Type B pancreatic cell (in vitro differentiated cells): ENCODE measurements around the gene ALK. TPM values are rescaled to one million over a fixed set of nuclear protein-coding genes. Genes with fewer than 3 reads are reported as not detected.

Source experiments
- DNase-seq: peaks from one replicate; pipeline ENCODE4 v3.0.0; 2021; ENCODE audit warnings: mixed read lengths; ENCODE audit not compliant: unreplicated experiment; ENCODE audit errors: extremely low spot score
- H3K27ac Mint-ChIP-seq: 2 replicates; pipeline ENCODE4 v1.8.0; 2021; ENCODE audit warnings: mild to moderate bottlenecking, mixed read lengths
- H3K27me3 Mint-ChIP-seq: 2 replicates; pipeline ENCODE4 v1.8.0; 2021; ENCODE audit warnings: mixed read lengths
- H3K36me3 Mint-ChIP-seq: 2 replicates; pipeline ENCODE4 v1.8.0; 2021; ENCODE audit warnings: mixed read lengths
- H3K4me1 Mint-ChIP-seq: one replicate; pipeline ENCODE4 v1.8.0; 2021; ENCODE audit warnings: mixed read lengths; ENCODE audit not compliant: unreplicated experiment
- H3K4me3 Mint-ChIP-seq: 2 replicates; pipeline ENCODE4 v1.8.0; 2021; ENCODE audit warnings: mild to moderate bottlenecking, mixed read lengths
- H3K9me3 Mint-ChIP-seq: 2 replicates; pipeline ENCODE4 v1.8.0; 2021; ENCODE audit warnings: mixed read lengths
- total RNA-seq: library from RNA; stranded (reverse); gene quantifications from 2 replicates; pipeline ENCODE4 v1.2.1, GENCODE V29; 2021; ENCODE audit warnings: low replicate concordance
- TF ChIP-seq, protein P1 (sequence below): fragments of 200-600 bp; sonication (generic); conservative IDR thresholded peaks from 2 replicates; pipeline ENCODE4 v1.5.0; 2021; ENCODE audit warnings: antibody characterized with exemption, mild to moderate bottlenecking

The ALK gene
- total RNA-seq, 1 donor from 2014 or later: 7.7 TPM

DNA sequence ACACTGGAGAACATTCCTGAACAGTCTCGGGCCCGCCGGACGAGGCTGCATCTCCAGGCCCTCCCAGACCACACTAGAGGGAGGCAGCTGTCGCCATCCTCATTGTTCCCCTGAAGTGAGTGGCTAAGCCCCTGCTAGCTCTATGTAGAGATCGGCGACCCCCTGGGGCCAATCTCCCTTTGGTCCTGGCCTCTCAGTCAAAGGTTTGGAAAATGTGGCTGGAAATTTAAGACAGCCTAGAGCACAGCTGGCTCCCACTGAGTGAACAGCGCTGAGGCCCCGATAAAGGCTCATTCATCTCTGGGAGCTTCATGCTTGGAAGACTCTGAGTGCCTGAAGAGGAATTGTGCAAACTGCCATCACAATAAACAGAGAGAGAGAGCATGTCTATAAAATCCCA lies 445.9 kb downstream of the ALK start:
- H3K4me1 Mint-ChIP-seq: peaks cover 12% of the 10 kb centered on the region
- TF ChIP-seq, protein P1, sequence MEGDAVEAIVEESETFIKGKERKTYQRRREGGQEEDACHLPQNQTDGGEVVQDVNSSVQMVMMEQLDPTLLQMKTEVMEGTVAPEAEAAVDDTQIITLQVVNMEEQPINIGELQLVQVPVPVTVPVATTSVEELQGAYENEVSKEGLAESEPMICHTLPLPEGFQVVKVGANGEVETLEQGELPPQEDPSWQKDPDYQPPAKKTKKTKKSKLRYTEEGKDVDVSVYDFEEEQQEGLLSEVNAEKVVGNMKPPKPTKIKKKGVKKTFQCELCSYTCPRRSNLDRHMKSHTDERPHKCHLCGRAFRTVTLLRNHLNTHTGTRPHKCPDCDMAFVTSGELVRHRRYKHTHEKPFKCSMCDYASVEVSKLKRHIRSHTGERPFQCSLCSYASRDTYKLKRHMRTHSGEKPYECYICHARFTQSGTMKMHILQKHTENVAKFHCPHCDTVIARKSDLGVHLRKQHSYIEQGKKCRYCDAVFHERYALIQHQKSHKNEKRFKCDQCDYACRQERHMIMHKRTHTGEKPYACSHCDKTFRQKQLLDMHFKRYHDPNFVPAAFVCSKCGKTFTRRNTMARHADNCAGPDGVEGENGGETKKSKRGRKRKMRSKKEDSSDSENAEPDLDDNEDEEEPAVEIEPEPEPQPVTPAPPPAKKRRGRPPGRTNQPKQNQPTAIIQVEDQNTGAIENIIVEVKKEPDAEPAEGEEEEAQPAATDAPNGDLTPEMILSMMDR: no peak
- H3K9me3 Mint-ChIP-seq: peaks cover 7% of the 10 kb centered on the region
- no peaks in the 10 kb centered on the region for H3K36me3 Mint-ChIP-seq
- no peak overlapping the region for H3K4me3 Mint-ChIP-seq
- H3K27me3 Mint-ChIP-seq: peaks cover 5% of the 10 kb centered on the region
- no peak for DNase-seq
- no peak overlapping the region for H3K27ac Mint-ChIP-seq

DNA sequence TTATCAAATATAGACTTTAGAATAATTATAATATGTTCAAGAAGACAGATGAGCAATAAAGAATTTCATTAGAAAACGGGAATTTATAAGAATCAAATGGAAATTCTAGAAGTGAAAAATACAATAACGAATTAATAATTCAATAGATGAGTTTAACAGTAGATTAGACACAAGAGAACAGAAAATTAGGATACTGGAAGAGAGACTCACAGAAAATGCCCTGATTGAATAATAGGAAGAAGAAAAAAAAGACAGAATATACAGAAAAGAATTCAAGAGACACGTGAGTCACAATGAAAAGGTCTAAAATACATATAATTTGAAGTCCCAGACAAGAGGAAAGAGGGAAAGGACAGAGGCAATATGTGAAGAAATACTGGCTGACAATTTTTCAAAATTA lies 451.4 kb downstream of the ALK start:
- peaks cover 20% of the 10 kb centered on the region for H3K9me3 Mint-ChIP-seq
- no peak for DNase-seq
- H3K36me3 Mint-ChIP-seq: no peaks in the 10 kb centered on the region
- no peak overlapping the region for H3K27ac Mint-ChIP-seq
- H3K27me3 Mint-ChIP-seq: no peaks in the 10 kb centered on the region
- no peaks in the 10 kb centered on the region for H3K4me1 Mint-ChIP-seq
- TF ChIP-seq, protein P1: no peak
- H3K4me3 Mint-ChIP-seq: no peak overlapping the region

DNA sequence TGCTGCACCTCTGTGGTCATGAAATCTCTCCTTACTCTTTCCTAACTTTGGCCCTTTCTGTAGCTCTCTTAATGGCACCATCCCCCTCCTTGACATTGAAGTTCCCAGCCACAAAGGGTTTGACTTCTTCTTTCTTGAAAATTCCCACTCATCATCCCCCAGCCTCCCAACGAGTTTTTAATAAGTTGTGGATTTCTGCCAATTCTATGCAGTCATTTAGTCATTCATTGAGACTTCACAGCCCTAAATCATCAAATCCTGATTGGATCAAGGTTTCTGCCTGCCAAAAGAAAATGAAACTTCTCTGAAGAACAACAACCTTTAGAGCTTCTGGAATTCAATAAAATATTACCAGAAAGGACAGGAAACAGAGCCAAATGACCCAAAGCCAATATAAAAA lies 451.9 kb downstream of the ALK start:
- TF ChIP-seq, protein P1: no peak
- Mint-ChIP-seq H3K27ac (no peak overlapping the region), H3K4me1 (no peaks in the 10 kb centered on the region)

DNA sequence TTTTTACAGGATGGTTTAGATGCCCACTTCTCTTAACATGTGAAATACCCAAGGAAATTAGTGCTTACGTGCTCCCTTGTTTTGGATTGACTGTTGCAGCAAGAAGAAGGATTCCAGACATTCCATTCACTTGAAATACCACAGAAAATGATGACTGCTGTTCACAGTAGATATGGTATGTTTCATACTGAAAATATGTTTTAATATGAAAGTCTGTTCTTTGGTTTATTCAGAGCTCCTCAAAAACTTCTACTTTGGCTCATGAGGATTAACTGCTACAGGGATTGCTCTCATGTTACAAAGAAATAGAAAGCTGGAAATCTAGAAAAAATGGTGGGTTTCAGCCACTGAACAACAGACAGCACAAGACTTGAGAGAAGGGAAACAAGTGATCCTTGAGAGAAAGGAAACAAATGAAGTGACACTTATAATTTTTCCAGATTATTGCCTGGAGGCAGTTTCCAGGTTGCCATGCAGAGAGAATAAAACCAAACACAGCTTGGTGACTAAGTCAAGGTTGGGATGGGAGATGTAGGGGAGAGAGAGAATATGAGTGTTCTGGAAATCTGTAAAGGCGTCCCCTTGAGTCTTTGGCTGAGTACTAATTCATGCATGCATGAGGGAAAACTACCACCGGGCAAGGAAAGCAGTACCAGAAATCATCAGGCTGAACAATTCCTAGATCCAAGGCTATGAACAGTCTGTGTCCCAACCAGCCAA lies 458.0 kb downstream of the ALK start:
- H3K27ac Mint-ChIP-seq: peak overlapping the region; percentile 18

More for the DNA sequence above, 451.9 kb downstream of the ALK start:
- Mint-ChIP-seq H3K4me3 (no peak overlapping the region), H3K9me3 (peaks cover 20% of the 10 kb centered on the region), H3K27me3 (no peaks in the 10 kb centered on the region), H3K36me3 (no peaks in the 10 kb centered on the region)
- DNase-seq: no peak

DNA sequence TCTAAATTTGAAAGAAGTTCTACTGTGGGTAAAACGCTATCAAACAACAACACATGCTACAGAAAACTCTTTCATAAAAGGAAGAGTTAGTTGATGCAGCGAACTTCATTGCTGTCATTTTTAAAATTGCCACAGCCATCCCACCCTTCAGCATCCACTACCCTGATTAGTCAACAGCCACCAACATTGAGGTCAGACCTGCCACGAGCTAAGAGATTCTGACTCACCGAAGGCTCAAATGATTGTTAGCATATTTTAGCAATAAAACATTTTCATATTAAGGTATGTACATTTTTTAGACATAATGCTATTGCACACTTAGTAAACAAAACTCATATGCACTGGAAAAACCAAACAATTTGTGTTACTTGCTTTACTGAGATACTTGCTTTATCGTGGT lies 459.1 kb downstream of the ALK start:
- H3K27me3 Mint-ChIP-seq: no peaks in the 10 kb centered on the region
- no peak overlapping the region for H3K4me3 Mint-ChIP-seq
- H3K4me1 Mint-ChIP-seq: peaks cover 10% of the 10 kb centered on the region
- H3K9me3 Mint-ChIP-seq: no peaks in the 10 kb centered on the region
- no peak for DNase-seq
- TF ChIP-seq, protein P1: no peak
- H3K27ac Mint-ChIP-seq: no peak overlapping the region
- no peaks in the 10 kb centered on the region for H3K36me3 Mint-ChIP-seq

More for the DNA sequence above, 458.0 kb downstream of the ALK start:
- Mint-ChIP-seq H3K4me3 (no peak overlapping the region), H3K9me3 (no peaks in the 10 kb centered on the region), H3K36me3 (no peaks in the 10 kb centered on the region), H3K4me1 (peaks cover 10% of the 10 kb centered on the region), H3K27me3 (no peaks in the 10 kb centered on the region)
- TF ChIP-seq, protein P1: no peak
- no peak for DNase-seq
